Mucosa of rectum (tissue), 2 donors: ENCODE results near the gene ATP5F1D.
A peak's percentile ranks its signal among the peaks of the same experiment; 100 is the strongest.

Experiments used
- H3K27ac ChIP-seq, 2 donors: one replicate each; pipeline ENCODE4 v1.7.0; 2013; ENCODE audit warnings: inconsistent platforms in 2 of 2, low read depth in 2 of 2, low read length in 2 of 2
- H3K27me3 ChIP-seq, 2 donors: one replicate each; pipeline ENCODE4 v1.7.0; 2013; ENCODE audit warnings: low read length in 2 of 2; ENCODE audit not compliant: control insufficient read depth in 2 of 2, insufficient read depth in 2 of 2
- H3K36me3 ChIP-seq, 2 donors: one replicate each; pipeline ENCODE4 v1.7.0; 2013; ENCODE audit warnings: low read length in 2 of 2; ENCODE audit not compliant: control insufficient read depth in 2 of 2, insufficient read depth in 2 of 2
- H3K4me1 ChIP-seq, 2 donors: one replicate each; pipeline ENCODE4 v1.7.0; 2013; ENCODE audit warnings: low read length in 2 of 2, mild to moderate bottlenecking in 1 of 2; ENCODE audit not compliant: control insufficient read depth in 2 of 2, insufficient read depth in 2 of 2
- H3K4me3 ChIP-seq, 2 donors: one replicate each; pipeline ENCODE4 v1.7.0; 2013; ENCODE audit warnings: low read length in 2 of 2
- H3K9ac ChIP-seq, 2 donors: one replicate each; pipeline ENCODE4 v1.7.0; 2013; ENCODE audit warnings: low read length in 2 of 2, low read depth in 1 of 2, mild to moderate bottlenecking in 1 of 2
- H3K9me3 ChIP-seq, 2 donors: one replicate each; pipeline ENCODE4 v1.7.0; 2013; ENCODE audit warnings: low read length in 2 of 2; ENCODE audit not compliant: control insufficient read depth in 2 of 2
- donor health status: healthy.
- donor health status: Normal muscosa, but diverticular disease.

ATP5F1D gene

GRCh38 chr19:1266129-1266915 lies 24.8 kb downstream of the ATP5F1D start:
- peak overlapping the region; percentile 72 to 74 for H3K9ac ChIP-seq
- H3K4me3 ChIP-seq: peak overlapping the region; percentile 61 to 66
- H3K27me3 ChIP-seq: no peaks in the 10 kb centered on the region
- peak overlapping the region; percentile 89 to 93 for H3K27ac ChIP-seq
- H3K9me3 ChIP-seq: no peaks in the 10 kb centered on the region
- peaks cover 5 to 10% of the 10 kb centered on the region in 2 donors for H3K36me3 ChIP-seq
- peaks cover 71 to 75% of the 10 kb centered on the region in 2 donors for H3K4me1 ChIP-seq

GRCh38 chr19:1266916-1267476 lies 25.4 kb downstream of the ATP5F1D start:
- H3K27me3 ChIP-seq: no peaks in the 10 kb centered on the region
- H3K27ac ChIP-seq: peak overlapping the region; percentile 89 to 93
- peaks cover 12 to 17% of the 10 kb centered on the region in 2 donors for H3K36me3 ChIP-seq
- H3K9me3 ChIP-seq: no peaks in the 10 kb centered on the region
- peak overlapping the region; percentile 60 to 61 for H3K4me3 ChIP-seq
- peaks cover 71 to 75% of the 10 kb centered on the region in 2 donors for H3K4me1 ChIP-seq
- peak overlapping the region; percentile 24 to 74 for H3K9ac ChIP-seq

DNA sequence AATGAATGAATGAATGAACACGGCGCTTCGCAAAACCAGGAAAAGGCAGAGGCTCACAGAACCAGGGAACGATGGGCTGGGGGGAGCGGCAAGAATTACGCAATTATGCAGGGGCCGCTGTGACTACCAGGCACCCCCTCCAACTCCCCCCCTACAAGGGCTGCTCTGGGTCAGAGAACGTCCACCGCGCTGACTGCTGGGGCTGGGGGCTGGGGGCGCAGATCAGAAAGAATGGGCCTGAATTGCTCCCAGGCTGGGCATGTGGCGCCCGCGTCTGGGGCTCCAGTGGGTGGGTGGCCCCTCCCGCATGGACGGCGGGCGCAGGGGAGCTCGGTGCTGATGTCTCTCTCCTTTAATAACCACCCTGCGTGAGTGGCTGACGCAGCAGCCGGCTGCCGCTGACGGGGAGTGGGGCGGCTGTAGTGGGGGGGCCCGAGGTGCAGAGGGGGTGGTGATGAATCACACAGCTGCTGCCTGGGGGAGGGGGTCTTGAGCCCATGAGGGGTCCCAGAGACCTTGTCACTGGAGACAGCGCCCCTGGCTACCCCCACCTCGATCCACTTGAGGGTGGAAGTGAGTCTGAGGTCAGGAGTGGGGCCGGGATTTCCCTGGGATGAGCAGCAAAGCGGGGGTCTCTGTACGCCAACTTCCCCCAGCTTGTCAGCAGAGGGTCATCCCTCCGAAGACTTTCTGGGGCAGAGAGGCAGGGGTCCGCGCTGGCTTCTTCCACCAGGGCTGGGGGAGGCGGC lies 26.1 kb downstream of the ATP5F1D start:
- Histone ChIP-seq H3K27ac (peak overlapping the region in 1 of 2 donors; percentile 93), H3K9me3 (no peaks in the 10 kb centered on the region), H3K27me3 (no peaks in the 10 kb centered on the region), H3K9ac (peak overlapping the region in 1 of 2 donors; percentile 74), H3K4me3 (peak overlapping the region; percentile 60 to 61), H3K36me3 (peaks cover 19 to 23% of the 10 kb centered on the region in 2 donors), H3K4me1 (peaks cover 71 to 73% of the 10 kb centered on the region in 2 donors)

DNA sequence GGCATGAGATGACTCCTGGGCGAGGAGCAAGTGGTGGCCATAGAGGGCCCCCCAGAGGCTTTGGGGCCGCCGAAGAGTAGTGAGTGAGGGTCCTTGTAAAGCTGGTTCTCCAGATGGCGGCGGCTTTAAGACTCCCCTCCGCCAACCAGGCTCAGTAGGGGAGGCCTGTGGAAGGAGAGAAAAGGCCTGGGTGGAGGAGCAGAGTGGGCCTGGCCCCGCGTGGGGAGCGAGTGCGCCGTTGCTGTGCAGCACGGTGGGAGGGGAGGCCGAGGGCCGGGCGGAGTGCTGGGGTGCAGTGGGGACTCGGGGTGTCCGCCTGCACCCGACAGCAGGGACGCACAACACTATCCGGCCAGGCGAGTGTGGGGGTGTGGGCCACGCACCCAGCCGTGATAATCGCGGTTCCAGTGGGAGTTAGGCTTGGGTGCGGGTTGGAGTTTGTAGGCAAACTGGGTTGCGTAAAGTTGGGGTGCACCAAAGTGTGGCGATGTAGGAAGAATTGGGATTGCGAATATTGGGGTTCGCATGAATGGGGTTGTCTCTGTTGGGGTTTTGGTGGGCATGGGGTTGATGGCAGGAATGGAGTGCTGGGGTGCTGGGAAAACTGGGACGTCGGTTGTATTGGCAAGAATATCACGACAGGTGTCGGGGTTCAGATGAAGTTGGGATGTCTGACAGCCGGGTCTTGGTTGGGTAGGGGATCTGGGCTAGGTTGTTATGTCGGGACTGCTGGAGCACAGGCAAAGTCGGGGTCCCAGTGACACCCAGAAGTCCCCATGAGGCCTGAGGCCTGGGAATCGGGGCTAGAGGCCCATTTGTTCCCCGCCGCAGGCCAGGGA lies 26.9 kb downstream of the ATP5F1D start:
- Histone ChIP-seq H3K27ac (peak overlapping the region; percentile 78 to 96), H3K4me3 (peak overlapping the region; percentile 33 to 48), H3K36me3 (peaks cover 27 to 31% of the 10 kb centered on the region in 2 donors), H3K27me3 (no peaks in the 10 kb centered on the region), H3K4me1 (peaks cover 71 to 74% of the 10 kb centered on the region in 2 donors), H3K9me3 (no peaks in the 10 kb centered on the region), H3K9ac (peak overlapping the region; percentile 56 to 74)

- peaks cover 33 to 38% of the 10 kb centered on the region in 2 donors for H3K36me3 ChIP-seq
Measured at GRCh38 chr19:1269065-1269477, 27.5 kb downstream of the ATP5F1D start, which contains the start of gene CIRBP. TSS of gene CIRBP (plus strand) at chr19:1269332. CDS start at chr19:1270934, 1,602 bp downstream.

DNA sequence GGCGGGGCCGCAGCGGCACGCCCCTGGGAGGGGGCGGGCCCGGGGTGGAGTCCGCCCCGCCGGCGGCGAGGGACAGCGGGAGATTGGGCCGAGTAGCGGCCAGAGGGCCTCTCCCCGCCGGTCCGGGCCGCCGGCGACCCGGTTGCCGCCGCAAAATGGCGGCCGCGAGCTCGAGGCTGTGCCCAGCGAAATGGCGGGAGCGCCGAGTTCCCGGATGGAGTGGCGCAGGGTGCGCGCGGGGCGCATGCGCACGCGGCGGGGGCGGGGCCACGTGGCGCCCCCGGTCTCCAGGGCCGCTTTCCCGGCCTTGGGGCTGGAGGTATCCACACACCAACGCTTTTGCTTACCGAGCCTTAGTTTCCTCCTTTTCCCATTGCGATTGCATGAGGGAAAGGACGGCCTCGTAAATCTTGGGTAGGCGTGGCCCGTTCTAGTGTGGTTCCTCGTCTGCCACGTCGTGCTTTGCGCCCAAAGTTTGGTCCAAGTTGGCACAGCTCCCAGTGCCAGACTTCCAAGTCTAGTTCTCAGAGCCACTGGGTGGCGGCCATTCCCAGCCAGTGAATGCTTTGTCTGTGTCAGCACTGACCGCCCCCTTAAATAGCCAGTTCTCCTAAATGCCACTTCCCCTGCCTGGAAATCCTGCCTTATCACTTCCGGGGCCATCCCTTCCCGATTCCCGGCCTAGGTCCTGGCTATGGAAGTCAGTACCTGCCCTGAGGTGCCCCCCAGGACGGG lies 28.1 kb downstream of the ATP5F1D start:
- H3K27ac ChIP-seq: peak overlapping the region; percentile 95 to 96
- peaks cover 77 to 78% of the 10 kb centered on the region in 2 donors for H3K4me1 ChIP-seq
- H3K36me3 ChIP-seq: peaks cover 38 to 43% of the 10 kb centered on the region in 2 donors
- peak overlapping the region; percentile 84 to 98 for H3K4me3 ChIP-seq
- H3K9me3 ChIP-seq: no peaks in the 10 kb centered on the region
- H3K27me3 ChIP-seq: no peaks in the 10 kb centered on the region
- peak overlapping the region; percentile 90 to 96 for H3K9ac ChIP-seq

More at GRCh38 chr19:1269065-1269477, 27.5 kb downstream of the ATP5F1D start, which contains the start of gene CIRBP:
- H3K4me1 ChIP-seq: peaks cover 72 to 76% of the 10 kb centered on the region in 2 donors
- peak within 1 kb of the TSS; percentile 90 to 96 for H3K9ac ChIP-seq
- peak within 1 kb of the TSS; percentile 84 to 98 for H3K4me3 ChIP-seq
- H3K27ac ChIP-seq: peak within 1 kb of the TSS; percentile 95 to 96
- H3K9me3 ChIP-seq: no peaks in the 10 kb centered on the region
- no peaks in the 10 kb centered on the region for H3K27me3 ChIP-seq

DNA sequence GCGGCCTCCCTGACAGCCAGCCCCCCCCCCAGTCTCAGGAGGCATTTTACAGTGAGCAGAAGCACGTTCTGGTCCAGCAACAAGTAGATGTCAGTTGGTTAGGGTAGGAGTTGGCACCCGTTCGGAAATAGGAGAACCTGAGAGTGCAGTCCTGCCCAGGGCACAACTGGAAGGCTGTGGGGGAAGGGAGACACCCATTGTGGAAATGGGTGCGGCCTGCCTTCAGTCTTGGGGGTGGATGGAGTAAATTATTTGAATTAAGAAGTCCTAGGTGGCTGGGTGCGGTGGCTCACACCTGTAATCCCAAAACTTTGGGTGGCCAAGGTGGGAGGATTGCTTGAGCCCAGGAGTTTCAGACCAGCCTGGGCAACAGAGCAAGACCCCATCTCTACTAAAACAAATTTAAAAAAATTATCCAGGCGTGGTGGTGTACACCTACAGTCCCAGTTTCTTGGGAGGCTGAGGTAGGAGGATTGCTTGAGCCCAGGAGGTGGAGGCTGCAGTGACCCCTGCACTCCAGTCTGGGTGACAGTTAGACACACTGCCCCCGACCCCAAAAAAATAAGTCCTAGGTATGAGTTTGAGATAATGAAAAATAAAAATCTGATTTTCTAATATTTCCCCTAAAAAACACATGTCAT lies 28.8 kb downstream of the ATP5F1D start:
- Histone ChIP-seq H3K4me1 (peaks cover 76 to 77% of the 10 kb centered on the region in 2 donors), H3K27me3 (no peaks in the 10 kb centered on the region), H3K27ac (peak overlapping the region; percentile 95 to 96), H3K4me3 (peak overlapping the region; percentile 84 to 98), H3K9ac (peak overlapping the region; percentile 90 to 96), H3K9me3 (no peaks in the 10 kb centered on the region), H3K36me3 (peaks cover 41 to 46% of the 10 kb centered on the region in 2 donors)

GRCh38 chr19:1270854-1271527 lies 29.4 kb downstream of the ATP5F1D start:
- peaks cover 72 to 74% of the 10 kb centered on the region in 2 donors for H3K4me1 ChIP-seq
- H3K36me3 ChIP-seq: peaks cover 41 to 46% of the 10 kb centered on the region in 2 donors
- no peaks in the 10 kb centered on the region for H3K27me3 ChIP-seq
- H3K27ac ChIP-seq: peak overlapping the region in 1 of 2 donors; percentile 24
- peak overlapping the region; percentile 63 to 96 for H3K9ac ChIP-seq
- H3K9me3 ChIP-seq: no peaks in the 10 kb centered on the region
- peak overlapping the region; percentile 49 to 98 for H3K4me3 ChIP-seq
